GM10248 (cell line): ENCODE results near the gene VWA1.
"Not testable (repeated sequence)": the region's sequence is repeated elsewhere in the genome, so short reads cannot be mapped to it uniquely, and the experiment has no call there.

ENCODE experiments used
- CTCF ChIA-PET: fragments of 300-600 bp; sonication (Branson Sonifier 250); formaldehyde crosslinking; extraction: SDS; loops from one replicate; lab custom pipeline; 2021; ENCODE audit warnings: antibody characterized with exemption; lab: Yijun Ruan, JAX
- POLR2A ChIA-PET: fragments of 350-650 bp; sonication (Branson Sonifier 250); formaldehyde crosslinking; extraction: SDS; loops from one replicate; lab custom pipeline; 2020; ENCODE audit warnings: antibody characterized with exemption; lab: Yijun Ruan, JAX
- DNase-seq: peaks from one replicate; pipeline ENCODE4 v3.0.0; 2012; ENCODE audit errors: extremely low spot score
- CTCF ChIP-seq: IDR thresholded peaks from 2 replicates; pipeline ENCODE4 v1.5.1; 2012; ENCODE audit warnings: mild to moderate bottlenecking, low read depth; ENCODE audit errors: extremely low read depth, missing control alignments, control extremely low read depth

The VWA1 gene

GRCh38 chr1:1425753-1426495 lies 9.6 kb upstream of the VWA1 start:
- DNase-seq, result no peak
- TF ChIP-seq CTCF, result no peak
- ChIA-PET POLR2A (no interaction called here), CTCF (interaction anchor here (1.0 kb wide), 1 partner anchor 11 kb away, joined by 3 read pairs; no protein-coding TSS in a partner anchor)

GRCh38 chr1:1426496-1427105 lies 8.9 kb upstream of the VWA1 start:
- no peak for DNase-seq
- ChIA-PET POLR2A (no interaction called here), CTCF (interaction anchor here (1.0 kb wide), 1 partner anchor 11 kb away, joined by 3 read pairs; no protein-coding TSS in a partner anchor)

GRCh38 chr1:1427106-1427819 lies 8.2 kb upstream of the VWA1 start:
- DNase-seq, result peak; percentile 42
- CTCF ChIA-PET, result interaction anchor here (1.0 kb wide), 1 partner anchor 10 kb away, joined by 3 read pairs; no protein-coding TSS in a partner anchor
- no peak for TF ChIP-seq CTCF
- POLR2A ChIA-PET, result no interaction called here

More at GRCh38 chr1:1426496-1427105, 8.9 kb upstream of the VWA1 start:
- no peak for TF ChIP-seq CTCF

GRCh38 chr1:1427820-1428148 lies 7.7 kb upstream of the VWA1 start:
- no peak for TF ChIP-seq CTCF
- DNase-seq, result no peak
- CTCF ChIA-PET, result no interaction called here
- POLR2A ChIA-PET, result no interaction called here

- no peak for TF ChIP-seq CTCF
- ChIA-PET POLR2A (no interaction called here), CTCF (interaction anchor here (2.9 kb wide), 1 partner anchor 13 kb away, joined by 14 read pairs; no protein-coding TSS in a partner anchor)
- DNase-seq, result no peak
Observed at GRCh38 chr1:1428174-1428573, 7.3 kb upstream of the VWA1 start.

GRCh38 chr1:1428967-1429366 lies 6.5 kb upstream of the VWA1 start:
- POLR2A ChIA-PET, DNase-seq: not testable (repeated sequence)
- CTCF ChIA-PET, result interaction anchor here (2.9 kb wide), 1 partner anchor 12 kb away, joined by 14 read pairs; no protein-coding TSS in a partner anchor

GRCh38 chr1:1429671-1430073 lies 5.8 kb upstream of the VWA1 start:
- TF ChIP-seq CTCF, result no peak
- ChIA-PET POLR2A (no interaction called here), CTCF (interaction anchor here (1.8 to 2.9 kb wide), 2 partner anchors 12 to 14 kb away, joined by 5 to 14 read pairs; no protein-coding TSS in a partner anchor)
- no peak for DNase-seq
